HAP-1 (cell line): Measurements from ENCODE around the gene CDRT4.

Experiments used
- DNase-seq, 2 experiments: peaks; one replicate each; pipeline ENCODE4 v3.0.0-alpha.2; 2016 to 2020; ENCODE audit warnings: low spot score in 2 of 2
- H3K27me3 ChIP-seq: fragments of 250-450 bp; sonication (Bioruptor Pico); 2 replicates; pipeline ENCODE4 v1.5.1; 2020; ENCODE audit warnings: low read depth, mild to moderate bottlenecking, moderate library complexity
- H3K36me3 ChIP-seq: fragments of 250-450 bp; sonication (Bioruptor Pico); replicated peaks from 2 replicates; pipeline ENCODE4 v1.5.1; 2020; ENCODE audit warnings: mild to moderate bottlenecking
- H3K4me1 ChIP-seq: fragments of 250-450 bp; sonication (Bioruptor Pico); 2 replicates; pipeline ENCODE4 v1.5.1; 2020; ENCODE audit warnings: mild to moderate bottlenecking
- H3K4me3 ChIP-seq: fragments of 250-450 bp; sonication (Bioruptor Pico); 2 replicates; pipeline ENCODE4 v1.5.1; 2020; ENCODE audit warnings: mild to moderate bottlenecking, moderate library complexity
- H3K9me3 ChIP-seq: fragments of 250-450 bp; sonication (Bioruptor Pico); 2 replicates; pipeline ENCODE4 v1.5.1; 2020; ENCODE audit warnings: mild to moderate bottlenecking, moderate library complexity
- in situ Hi-C: fragments of 300-500 bp; cut with MboI; formaldehyde crosslinking; loops from 3 replicates; pipeline ENCODE4 v1.14.3; 2020; ENCODE audit warnings: low sequenced_read_pairs, inconsistent platforms, mixed read lengths

Gene CDRT4

GRCh38 chr17:15482476-15482875, 15.1 kb upstream of the CDRT4 start:
- DNase-seq: no peak
- Histone ChIP-seq H3K4me3 (no peak overlapping the region), H3K27me3 (no peaks in the 10 kb centered on the region), H3K36me3 (no peaks in the 10 kb centered on the region), H3K4me1 (no peaks in the 10 kb centered on the region), H3K9me3 (no peaks in the 10 kb centered on the region)
- in situ Hi-C loops: no loop called here

GRCh38 chr17:15481481-15481880, 14.1 kb upstream of the CDRT4 start:
- no peaks in the 10 kb centered on the region for H3K27me3 ChIP-seq
- H3K4me3 ChIP-seq: no peak overlapping the region
- in situ Hi-C loops: no loop called here
- no peaks in the 10 kb centered on the region for H3K9me3 ChIP-seq
- no peaks in the 10 kb centered on the region for H3K36me3 ChIP-seq
- DNase-seq: no peak
- no peaks in the 10 kb centered on the region for H3K4me1 ChIP-seq

DNA sequence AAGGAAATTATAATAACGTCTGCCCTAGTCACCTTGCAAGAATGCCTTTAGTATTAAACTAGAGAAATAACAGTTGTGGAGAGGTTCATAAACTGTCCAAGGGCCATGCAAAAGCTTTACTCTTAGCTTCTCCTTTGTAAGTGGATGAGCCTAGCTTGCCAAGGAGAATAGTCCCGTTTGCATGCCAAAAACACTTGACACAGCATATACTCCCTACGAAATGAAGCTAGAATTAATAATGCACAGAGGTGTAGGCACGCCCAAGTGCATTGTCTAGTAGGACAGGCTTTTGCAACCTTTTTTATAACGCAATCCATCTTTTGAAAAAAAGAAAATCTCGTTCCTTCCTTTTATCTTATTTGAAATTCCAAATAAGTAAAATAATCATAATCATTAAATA, 12.8 kb upstream of the CDRT4 start:
- no peaks in the 10 kb centered on the region for H3K9me3 ChIP-seq
- no peak for DNase-seq
- H3K4me3 ChIP-seq: no peak overlapping the region
- H3K27me3 ChIP-seq: no peaks in the 10 kb centered on the region
- no peaks in the 10 kb centered on the region for H3K4me1 ChIP-seq
- H3K36me3 ChIP-seq: no peaks in the 10 kb centered on the region
- in situ Hi-C loops: no loop called here

DNA sequence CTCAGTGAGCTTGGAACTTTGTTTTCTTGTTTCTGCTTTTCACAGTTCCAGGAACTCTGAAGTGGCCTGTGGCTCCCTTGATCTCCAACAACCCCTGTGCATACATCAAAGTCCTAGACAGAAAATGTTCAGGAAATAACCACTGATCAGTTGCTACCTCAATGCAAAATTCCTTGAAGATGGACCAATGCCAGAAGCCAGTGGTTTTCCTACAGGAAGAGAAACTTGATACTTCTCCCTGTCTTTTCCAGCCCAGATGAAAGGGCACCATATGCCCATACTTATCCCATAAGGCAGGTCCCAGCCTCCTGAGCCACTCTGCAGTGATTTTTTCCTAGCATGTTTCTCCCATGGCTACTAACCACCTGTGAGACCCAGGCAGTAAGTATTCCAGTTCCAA, 12.3 kb upstream of the CDRT4 start:
- Histone ChIP-seq H3K4me3 (no peak overlapping the region), H3K4me1 (no peaks in the 10 kb centered on the region), H3K9me3 (no peaks in the 10 kb centered on the region), H3K27me3 (no peaks in the 10 kb centered on the region), H3K36me3 (no peaks in the 10 kb centered on the region)
- in situ Hi-C loops: no loop called here
- DNase-seq: no peak

DNA sequence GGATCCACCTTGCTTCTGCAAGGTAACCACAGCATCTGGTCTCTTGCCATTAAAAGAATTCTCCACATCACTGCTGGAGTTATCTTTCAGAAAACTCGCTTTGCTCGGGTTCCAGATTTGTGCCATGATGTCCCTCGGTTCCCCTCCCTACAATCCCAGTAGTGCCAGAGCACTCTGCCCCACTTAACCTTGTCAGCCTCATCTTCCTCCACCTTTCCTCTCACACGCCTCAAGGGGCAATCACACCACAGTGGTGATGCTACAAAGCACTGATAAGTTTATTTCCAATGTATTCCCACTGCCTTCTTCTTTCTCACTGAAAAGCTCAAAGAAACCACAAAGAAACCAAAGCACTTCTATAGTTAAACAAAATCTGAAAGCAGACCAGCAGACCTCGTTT, 11.4 kb upstream of the CDRT4 start:
- Histone ChIP-seq H3K4me3 (no peak overlapping the region), H3K36me3 (no peaks in the 10 kb centered on the region), H3K4me1 (no peaks in the 10 kb centered on the region), H3K9me3 (no peaks in the 10 kb centered on the region), H3K27me3 (no peaks in the 10 kb centered on the region)
- DNase-seq: no peak
- in situ Hi-C loops: no loop called here

GRCh38 chr17:15475631-15476354, 8.4 kb upstream of the CDRT4 start:
- no peaks in the 10 kb centered on the region for H3K36me3 ChIP-seq
- in situ Hi-C loops: no loop called here
- no peak overlapping the region for H3K4me3 ChIP-seq
- no peaks in the 10 kb centered on the region for H3K9me3 ChIP-seq
- no peaks in the 10 kb centered on the region for H3K27me3 ChIP-seq
- H3K4me1 ChIP-seq: no peaks in the 10 kb centered on the region
- no peak for DNase-seq

DNA sequence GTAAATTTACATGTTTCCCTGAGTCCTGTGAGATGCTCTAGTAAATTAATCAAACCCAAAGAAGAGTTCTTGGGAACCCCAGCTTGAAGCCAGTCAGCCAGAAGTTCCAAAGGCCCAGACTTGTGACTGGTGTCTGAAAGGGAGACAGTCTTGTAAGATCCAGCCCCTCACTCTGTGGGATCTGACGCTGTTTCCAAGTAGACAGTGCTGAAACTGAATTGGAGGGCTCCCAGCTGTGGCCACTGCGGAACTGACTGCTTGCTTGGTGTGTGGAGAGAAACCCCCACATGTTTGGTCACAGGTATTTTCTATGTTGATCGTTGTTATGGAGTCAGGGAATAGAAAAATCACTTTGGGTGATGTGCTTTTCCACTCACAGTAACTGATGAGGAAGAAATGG, 5.5 kb upstream of the CDRT4 start:
- Histone ChIP-seq H3K9me3 (no peaks in the 10 kb centered on the region), H3K27me3 (no peaks in the 10 kb centered on the region), H3K4me1 (no peaks in the 10 kb centered on the region), H3K4me3 (no peak overlapping the region), H3K36me3 (no peaks in the 10 kb centered on the region)
- no peak for DNase-seq
- in situ Hi-C loops: no loop called here

DNA sequence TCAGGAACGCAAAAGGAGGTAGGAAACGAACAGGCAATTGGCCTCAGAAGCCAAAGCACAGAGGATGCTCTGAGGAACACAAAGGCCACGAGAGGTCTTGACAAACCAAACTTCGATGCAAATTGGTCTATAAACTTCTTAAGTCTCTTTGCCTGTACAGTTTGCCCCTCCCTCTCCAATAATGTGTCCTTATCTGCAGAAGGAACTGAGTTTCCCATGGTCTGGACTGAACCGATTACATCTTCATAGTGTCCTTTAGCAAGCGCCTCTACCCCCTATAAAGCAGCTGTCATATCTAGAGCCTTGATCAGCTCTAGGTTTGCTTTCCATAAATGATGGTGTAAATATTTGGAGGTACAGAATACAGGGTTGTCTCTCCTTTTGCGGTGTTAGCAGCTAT, 3.1 kb upstream of the CDRT4 start:
- in situ Hi-C loops: no loop called here
- H3K27me3 ChIP-seq: no peaks in the 10 kb centered on the region
- H3K9me3 ChIP-seq: no peaks in the 10 kb centered on the region
- no peak for DNase-seq
- H3K4me3 ChIP-seq: no peak overlapping the region
- H3K36me3 ChIP-seq: no peaks in the 10 kb centered on the region
- H3K4me1 ChIP-seq: no peaks in the 10 kb centered on the region

- H3K27me3 ChIP-seq: no peaks in the 10 kb centered on the region
- no peaks in the 10 kb centered on the region for H3K9me3 ChIP-seq
- no peaks in the 10 kb centered on the region for H3K36me3 ChIP-seq
- H3K4me3 ChIP-seq: no peak overlapping the region
- H3K4me1 ChIP-seq: no peaks in the 10 kb centered on the region
- in situ Hi-C loops: no loop called here
- DNase-seq: no peak
These were observed 1.8 kb upstream of the CDRT4 start for GRCh38 chr17:15469260-15469659.

DNA sequence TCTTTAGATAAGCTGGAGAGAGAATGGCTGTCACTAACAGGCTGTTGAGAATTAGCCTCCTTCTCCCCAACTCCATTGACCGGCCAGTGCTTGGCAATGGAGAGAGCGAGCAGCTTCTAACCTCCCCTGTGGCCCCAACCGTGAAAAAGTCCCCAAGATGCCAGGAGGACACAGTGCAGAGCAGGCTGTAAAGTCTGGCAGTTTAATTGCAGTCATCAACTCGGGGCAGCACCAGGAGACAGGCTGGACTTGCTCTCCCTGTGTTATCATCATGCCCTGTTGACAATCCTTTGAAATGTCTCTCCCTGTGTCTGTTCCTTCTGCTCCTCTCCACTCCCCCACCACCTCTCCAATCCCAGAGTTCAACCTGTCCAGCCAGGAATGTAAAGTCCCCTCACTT, 705 bp upstream of the CDRT4 start:
- Histone ChIP-seq H3K9me3 (no peaks in the 10 kb centered on the region), H3K4me3 (no peak overlapping the region), H3K4me1 (no peaks in the 10 kb centered on the region), H3K27me3 (no peaks in the 10 kb centered on the region), H3K36me3 (no peaks in the 10 kb centered on the region)
- DNase-seq: no peak
- in situ Hi-C loops: no loop called here

GRCh38 chr17:15466131-15466530, 1.3 kb downstream of the CDRT4 start:
- Histone ChIP-seq H3K4me1 (no peaks in the 10 kb centered on the region), H3K27me3 (no peaks in the 10 kb centered on the region), H3K9me3 (no peaks in the 10 kb centered on the region), H3K4me3 (no peak overlapping the region), H3K36me3 (no peaks in the 10 kb centered on the region)
- DNase-seq: no peak
- in situ Hi-C loops: no loop called here

GRCh38 chr17:15465045-15465701, 2.2 kb downstream of the CDRT4 start:
- H3K4me1 ChIP-seq: no peaks in the 10 kb centered on the region
- in situ Hi-C loops: no loop called here
- H3K4me3 ChIP-seq: no peak overlapping the region
- H3K36me3 ChIP-seq: no peaks in the 10 kb centered on the region
- H3K9me3 ChIP-seq: no peaks in the 10 kb centered on the region
- no peaks in the 10 kb centered on the region for H3K27me3 ChIP-seq
- no peak for DNase-seq

DNA sequence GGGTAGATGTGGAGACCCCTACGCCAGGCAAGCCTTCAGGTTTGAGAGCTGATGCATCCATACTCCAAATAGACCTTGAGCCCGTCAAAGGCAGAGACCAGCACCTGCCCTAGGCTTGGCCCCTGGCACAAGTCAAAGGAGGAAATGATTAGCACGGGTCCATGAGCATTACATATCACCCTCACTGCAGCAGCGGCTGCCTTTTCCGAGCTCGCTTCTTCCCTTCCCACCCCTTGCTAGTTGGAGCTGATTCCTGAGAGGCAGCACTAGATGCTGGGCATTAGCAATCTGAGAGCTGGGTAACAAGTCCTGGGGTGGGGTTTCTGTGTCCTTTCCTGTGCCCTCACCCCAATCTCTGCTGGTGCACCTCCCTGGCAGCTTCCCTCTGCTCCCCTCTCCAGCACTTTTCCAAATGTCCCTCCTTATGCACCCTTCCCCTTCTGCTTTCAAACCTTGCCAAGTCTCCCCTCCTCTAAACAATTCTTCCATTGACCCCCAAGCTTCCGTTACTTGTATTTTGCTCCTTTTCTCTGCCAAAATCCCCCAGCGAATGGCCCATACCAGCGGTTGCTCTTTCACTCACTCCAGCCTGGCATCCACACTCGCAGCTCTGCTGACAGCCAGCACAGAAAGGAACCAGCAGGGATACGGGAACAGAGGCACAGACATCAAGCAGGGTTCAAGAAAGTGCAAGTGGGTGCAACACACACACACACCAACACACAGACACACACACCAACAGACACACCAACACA, 3.0 kb downstream of the CDRT4 start:
- Histone ChIP-seq H3K4me3 (no peak overlapping the region), H3K4me1 (no peaks in the 10 kb centered on the region), H3K27me3 (no peaks in the 10 kb centered on the region), H3K9me3 (no peaks in the 10 kb centered on the region), H3K36me3 (no peaks in the 10 kb centered on the region)
- DNase-seq: no peak
- in situ Hi-C loops: no loop called here

GRCh38 chr17:15462976-15463772, 4.2 kb downstream of the CDRT4 start:
- no peak for DNase-seq
- Histone ChIP-seq H3K4me3 (no peak overlapping the region), H3K9me3 (no peaks in the 10 kb centered on the region), H3K36me3 (no peaks in the 10 kb centered on the region), H3K27me3 (no peaks in the 10 kb centered on the region), H3K4me1 (no peaks in the 10 kb centered on the region)
- in situ Hi-C loops: no loop called here
